Adrenal gland (tissue), 5 donors: ENCODE measurements around the gene CMC4.

Experiments
- CTCF ChIP-seq, 6 experiments: fragments of 450-650 bp in 4 of 6; fragments of 200-600 bp in 2 of 6; sonication (generic) in 1 of 6; IDR thresholded peaks; 1 replicate in 5 of 6; 2 replicates in 1 of 6; pipeline versions ENCODE4 v1.5.1 to v1.8.0; 2016 to 2021; ENCODE audit warnings: antibody characterized with exemption in 6 of 6, mild to moderate bottlenecking in 2 of 6, moderate library complexity in 1 of 6
- POLR2A ChIP-seq, 2 donors: fragments of 450-650 bp; IDR thresholded peaks; one replicate each; pipeline ENCODE4 v1.6.1; 2017; ENCODE audit warnings: antibody characterized with exemption in 2 of 2, mild to moderate bottlenecking in 2 of 2, moderate library complexity in 1 of 2
- donor health status: DM: no; HTN: no; CAD: no.

- TF ChIP-seq POLR2A (IDR thresholded peaks at IDR 0.05): no peak
- TF ChIP-seq CTCF (IDR thresholded peaks at IDR 0.05): no peak
Measured at GRCh38 chrX:155026420-155026726, 44.6 kb downstream of the CMC4 start.
